HEK293 (cell line): ENCODE data around the gene ERG.

Source experiments
- CTCF ChIA-PET: fragments of 350-600 bp; formaldehyde crosslinking; extraction: SDS; loops from one replicate; lab custom pipeline; 2021; ENCODE audit warnings: antibody characterized with exemption; lab: Yijun Ruan, JAX
- POLR2A ChIA-PET: fragments of 300-600 bp; formaldehyde crosslinking; extraction: SDS; loops from one replicate; lab custom pipeline; 2020; ENCODE audit warnings: antibody characterized with exemption, inconsistent platforms; lab: Yijun Ruan, JAX
- H3K27ac ChIP-seq: fragments of 200-500 bp; sonication (Bioruptor generic); 2 replicates; pipeline ENCODE4 v1.5.1; 2014; ENCODE audit warnings: low read depth, low read length, control low read depth, inconsistent platforms; ENCODE audit errors: extremely low read depth
- H3K36me3 ChIP-seq, 2 experiments: fragments of 200-500 bp in 1 of 2; sonication (Bioruptor generic) in 1 of 2; 1 replicate in 1 of 2; 2 replicates in 1 of 2; pipeline ENCODE4 v1.5.1; 2014 to 2017; ENCODE audit warnings: inconsistent platforms in 2 of 2, low read length in 2 of 2; ENCODE audit not compliant: control insufficient read depth in 2 of 2, insufficient read depth in 1 of 2
- H3K4me1 ChIP-seq: fragments of 200-500 bp; sonication (Bioruptor generic); 2 replicates; pipeline ENCODE4 v1.5.1; 2014; ENCODE audit warnings: mild to moderate bottlenecking, low read length, inconsistent platforms; ENCODE audit not compliant: control insufficient read depth, insufficient read depth
- H3K4me3 ChIP-seq: 2 replicates; pipeline ENCODE4 v1.5.1; 2011; ENCODE audit warnings: low read depth, mild to moderate bottlenecking, control low read depth, low read length, moderate library complexity
- H3K9me3 ChIP-seq: fragments of 200-500 bp; sonication (Bioruptor generic); 2 replicates; pipeline ENCODE4 v1.5.1; 2014; ENCODE audit warnings: low read depth, low read length, inconsistent platforms; ENCODE audit not compliant: control insufficient read depth, insufficient read depth
- BCL11A ChIP-seq: fragments of 450-650 bp; formaldehyde crosslinking; IDR thresholded peaks from 2 replicates; pipeline ENCODE4 v1.5.1; 2016; ENCODE audit warnings: low read depth, missing biosample characterization, missing genetic modification characterization
- FEZF1 ChIP-seq: fragments of 450-650 bp; formaldehyde crosslinking; IDR thresholded peaks from 2 replicates; pipeline ENCODE4 v1.5.1; 2016; ENCODE audit warnings: missing biosample characterization, missing genetic modification characterization
- HOXA7 ChIP-seq: sonication (generic); formaldehyde crosslinking; IDR thresholded peaks from 2 replicates; pipeline ENCODE4 v1.8.1; 2022; ENCODE audit warnings: missing genetic modification reagents, borderline replicate concordance
- HOXC10 ChIP-seq: sonication (generic); formaldehyde crosslinking; IDR thresholded peaks from 2 replicates; pipeline ENCODE4 v1.8.1; 2023; ENCODE audit warnings: mild to moderate bottlenecking, missing genetic modification reagents
- HOXD13 ChIP-seq: sonication (generic); formaldehyde crosslinking; IDR thresholded peaks from 2 replicates; pipeline ENCODE4 v1.8.0; 2022; ENCODE audit warnings: missing genetic modification reagents, borderline replicate concordance
- OSR2 ChIP-seq: fragments of 450-650 bp; formaldehyde crosslinking; IDR thresholded peaks from 2 replicates; pipeline ENCODE4 v1.5.1; 2016; ENCODE audit warnings: missing biosample characterization, missing genetic modification characterization
- OVOL3 ChIP-seq: fragments of 450-650 bp; formaldehyde crosslinking; IDR thresholded peaks from 2 replicates; pipeline ENCODE4 v1.5.1; 2016; ENCODE audit warnings: missing biosample characterization, missing genetic modification characterization
- RBAK ChIP-seq: fragments of 450-650 bp; formaldehyde crosslinking; IDR thresholded peaks from 2 replicates; pipeline ENCODE4 v1.5.1; 2016; ENCODE audit warnings: missing biosample characterization, missing genetic modification characterization
- SP3 ChIP-seq: fragments of 450-650 bp; formaldehyde crosslinking; IDR thresholded peaks from 2 replicates; pipeline ENCODE4 v1.5.1; 2016; ENCODE audit warnings: missing biosample characterization, missing genetic modification characterization
- TCF7L2 ChIP-seq: IDR thresholded peaks from 2 replicates; pipeline ENCODE4 v1.6.1; 2011; ENCODE audit warnings: low read depth, mild to moderate bottlenecking, inconsistent platforms, low read length, moderate library complexity, borderline replicate concordance
- YY2 ChIP-seq: fragments of 450-650 bp; formaldehyde crosslinking; IDR thresholded peaks from 2 replicates; pipeline ENCODE4 v1.5.1; 2016; ENCODE audit warnings: missing biosample characterization, missing genetic modification characterization
- ZBTB21 ChIP-seq: fragments of 450-650 bp; formaldehyde crosslinking; IDR thresholded peaks from 2 replicates; pipeline ENCODE4 v1.5.1; 2017; ENCODE audit warnings: missing biosample characterization, missing genetic modification characterization
- ZNF112 ChIP-seq: fragments of 450-650 bp; formaldehyde crosslinking; IDR thresholded peaks from 2 replicates; pipeline ENCODE4 v1.5.0; 2017; ENCODE audit warnings: missing biosample characterization, missing genetic modification characterization
- ZNF366 ChIP-seq: fragments of 450-650 bp; formaldehyde crosslinking; conservative IDR thresholded peaks from 2 replicates; pipeline ENCODE4 v1.5.1; 2016; ENCODE audit warnings: missing biosample characterization, missing genetic modification characterization
- ZNF623 ChIP-seq: fragments of 450-650 bp; formaldehyde crosslinking; IDR thresholded peaks from 2 replicates; pipeline ENCODE4 v1.5.1; 2016; ENCODE audit warnings: missing biosample characterization, missing genetic modification characterization
- ZNF670 ChIP-seq: fragments of 450-650 bp; formaldehyde crosslinking; IDR thresholded peaks from 2 replicates; pipeline ENCODE4 v1.5.1; 2016; ENCODE audit warnings: missing biosample characterization, missing genetic modification characterization, low read depth
- ZNF777 ChIP-seq: fragments of 450-650 bp; formaldehyde crosslinking; IDR thresholded peaks from 2 replicates; pipeline ENCODE4 v1.5.1; 2017; ENCODE audit warnings: missing biosample characterization, missing genetic modification characterization, borderline replicate concordance
- ZNF792 ChIP-seq: fragments of 450-650 bp; formaldehyde crosslinking; IDR thresholded peaks from 2 replicates; pipeline ENCODE4 v1.5.1; 2016; ENCODE audit warnings: missing biosample characterization, missing genetic modification characterization
- ZNF830 ChIP-seq: fragments of 450-650 bp; IDR thresholded peaks from 2 replicates; pipeline ENCODE4 v1.5.0; 2018; ENCODE audit warnings: missing biosample characterization, missing genetic modification characterization, low read depth, mild to moderate bottlenecking, moderate library complexity
- TF ChIP-seq, protein P1 (sequence below): fragments of 450-650 bp; formaldehyde crosslinking; IDR thresholded peaks from 2 replicates; pipeline ENCODE4 v1.5.1; 2017; ENCODE audit warnings: missing biosample characterization, missing genetic modification characterization
- TF ChIP-seq, protein P2 (sequence below): fragments of 450-650 bp; formaldehyde crosslinking; optimal IDR thresholded peaks from 2 replicates; pipeline ENCODE3; 2016; ENCODE audit warnings: missing biosample characterization, mild to moderate bottlenecking, missing genetic modification characterization
- TF ChIP-seq, protein P3 (sequence below): fragments of 450-650 bp; formaldehyde crosslinking; IDR thresholded peaks from 2 replicates; pipeline ENCODE4 v1.5.1; 2017; ENCODE audit warnings: missing biosample characterization, missing genetic modification characterization
- TF ChIP-seq, protein P4 (sequence below): fragments of 450-650 bp; IDR thresholded peaks from 2 replicates; pipeline ENCODE4 v1.5.1; 2018; ENCODE audit warnings: missing biosample characterization, missing genetic modification characterization
- TF ChIP-seq, protein P5 (sequence below): fragments of 450-650 bp; formaldehyde crosslinking; IDR thresholded peaks from 2 replicates; pipeline ENCODE4 v1.5.1; 2016; ENCODE audit warnings: missing biosample characterization, missing genetic modification characterization

ERG gene

DNA sequence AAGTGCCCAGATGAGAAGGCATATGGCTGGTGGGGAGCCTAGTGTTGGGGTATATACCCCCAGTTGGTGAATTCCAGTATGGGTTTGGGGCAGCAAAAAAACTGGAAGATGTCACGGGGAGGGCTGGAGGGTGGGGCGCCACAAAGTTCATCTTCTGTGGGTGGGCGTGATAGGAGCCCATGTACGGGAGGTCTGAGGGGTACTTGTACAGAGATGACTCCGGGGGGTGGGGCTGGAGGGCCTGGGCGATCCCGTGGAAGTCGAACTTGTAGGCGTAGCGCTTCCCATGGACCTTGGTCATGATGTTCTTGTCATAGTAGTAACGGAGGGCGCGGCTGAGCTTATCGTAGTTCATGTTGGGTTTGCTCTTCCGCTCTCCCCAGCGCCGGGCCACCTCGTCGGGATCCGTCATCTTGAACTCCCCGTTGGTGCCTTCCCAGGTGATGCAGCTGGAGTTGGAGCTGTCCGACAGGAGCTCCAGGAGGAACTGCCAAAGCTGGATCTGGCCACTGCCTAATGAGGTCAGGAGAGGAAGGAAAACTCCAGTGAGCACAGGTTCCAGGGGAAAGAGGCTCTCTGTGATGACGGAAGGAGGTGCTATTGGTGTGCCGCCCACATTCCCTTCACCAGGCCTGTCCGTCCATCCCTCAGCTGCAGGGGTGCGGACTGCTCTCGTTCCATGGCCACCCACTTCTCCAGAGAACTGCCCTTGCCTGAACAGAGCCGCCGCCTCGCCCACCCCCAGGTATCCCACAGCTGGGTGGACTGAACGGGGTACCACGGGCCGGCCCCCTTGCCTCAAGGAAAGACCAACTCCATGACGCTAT lies 114.7 kb downstream of the ERG start:
- Histone ChIP-seq H3K9me3 (no peaks in the 10 kb centered on the region), H3K4me3 (no peak overlapping the region), H3K4me1 (no peaks in the 10 kb centered on the region), H3K27ac (no peak overlapping the region), H3K36me3 (no peaks in the 10 kb centered on the region)
- no peak for TF ChIP-seq ZBTB21
- no peak for TF ChIP-seq YY2 (tag by site-specific recombination)
- TF ChIP-seq ZNF792, result no peak
- no peak for TF ChIP-seq HOXA7
- TF ChIP-seq, protein P1, sequence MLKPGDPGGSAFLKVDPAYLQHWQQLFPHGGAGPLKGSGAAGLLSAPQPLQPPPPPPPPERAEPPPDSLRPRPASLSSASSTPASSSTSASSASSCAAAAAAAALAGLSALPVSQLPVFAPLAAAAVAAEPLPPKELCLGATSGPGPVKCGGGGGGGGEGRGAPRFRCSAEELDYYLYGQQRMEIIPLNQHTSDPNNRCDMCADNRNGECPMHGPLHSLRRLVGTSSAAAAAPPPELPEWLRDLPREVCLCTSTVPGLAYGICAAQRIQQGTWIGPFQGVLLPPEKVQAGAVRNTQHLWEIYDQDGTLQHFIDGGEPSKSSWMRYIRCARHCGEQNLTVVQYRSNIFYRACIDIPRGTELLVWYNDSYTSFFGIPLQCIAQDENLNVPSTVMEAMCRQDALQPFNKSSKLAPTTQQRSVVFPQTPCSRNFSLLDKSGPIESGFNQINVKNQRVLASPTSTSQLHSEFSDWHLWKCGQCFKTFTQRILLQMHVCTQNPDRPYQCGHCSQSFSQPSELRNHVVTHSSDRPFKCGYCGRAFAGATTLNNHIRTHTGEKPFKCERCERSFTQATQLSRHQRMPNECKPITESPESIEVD (tag by site-specific recombination), result no peak
- no peak for TF ChIP-seq ZNF777 (tag by site-specific recombination)
- no peak for TF ChIP-seq FEZF1
- ChIA-PET POLR2A (no interaction called here), CTCF (interaction anchor here (1.1 kb wide), 1 partner anchor 164 kb away, joined by 3 read pairs; no protein-coding TSS in a partner anchor)

DNA sequence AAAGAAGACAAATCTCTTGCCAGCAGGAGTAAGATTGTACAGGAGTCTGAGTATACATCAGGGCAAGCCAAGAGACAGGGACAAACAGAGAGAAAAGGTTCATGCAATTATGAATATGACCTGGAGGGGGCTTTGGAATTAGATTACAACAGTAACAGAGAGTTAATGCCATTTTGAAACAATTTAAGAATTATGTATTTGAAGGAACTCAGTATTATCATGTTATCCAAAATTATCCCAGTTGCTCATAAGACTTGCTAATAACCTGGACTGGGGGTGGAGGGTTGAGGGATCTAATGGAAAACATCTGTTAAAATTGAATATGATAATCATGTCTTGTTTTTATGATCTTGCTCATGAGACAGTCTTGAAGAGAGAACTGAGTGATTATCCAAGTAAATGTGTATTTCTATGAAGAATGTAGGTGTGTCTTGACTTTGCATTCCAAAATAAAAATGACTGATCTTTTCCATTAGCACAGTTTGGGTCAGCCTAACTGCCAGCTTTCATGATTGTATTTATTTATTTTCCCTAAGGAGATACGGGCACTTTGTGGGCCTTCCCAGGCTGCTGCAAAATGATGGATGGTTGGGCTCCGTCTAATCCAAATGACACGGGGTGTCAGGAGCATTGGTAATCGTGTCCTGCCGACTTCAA lies 117.7 kb downstream of the ERG start:
- TF ChIP-seq, protein P2, sequence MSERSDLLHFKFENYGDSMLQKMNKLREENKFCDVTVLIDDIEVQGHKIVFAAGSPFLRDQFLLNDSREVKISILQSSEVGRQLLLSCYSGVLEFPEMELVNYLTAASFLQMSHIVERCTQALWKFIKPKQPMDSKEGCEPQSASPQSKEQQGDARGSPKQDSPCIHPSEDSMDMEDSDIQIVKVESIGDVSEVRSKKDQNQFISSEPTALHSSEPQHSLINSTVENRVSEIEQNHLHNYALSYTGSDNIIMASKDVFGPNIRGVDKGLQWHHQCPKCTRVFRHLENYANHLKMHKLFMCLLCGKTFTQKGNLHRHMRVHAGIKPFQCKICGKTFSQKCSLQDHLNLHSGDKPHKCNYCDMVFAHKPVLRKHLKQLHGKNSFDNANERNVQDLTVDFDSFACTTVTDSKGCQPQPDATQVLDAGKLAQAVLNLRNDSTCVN (tag by site-specific recombination), result no peak
- TF ChIP-seq ZNF623 (tag by site-specific recombination), result no peak
- no peak for TF ChIP-seq SP3 (tag by site-specific recombination)
- TF ChIP-seq HOXD13 (CRISPR knock-in tag), result no peak
- TF ChIP-seq OVOL3 (tag by site-specific recombination), result no peak
- TF ChIP-seq RBAK (tag by site-specific recombination), result no peak
- TF ChIP-seq, protein P3, sequence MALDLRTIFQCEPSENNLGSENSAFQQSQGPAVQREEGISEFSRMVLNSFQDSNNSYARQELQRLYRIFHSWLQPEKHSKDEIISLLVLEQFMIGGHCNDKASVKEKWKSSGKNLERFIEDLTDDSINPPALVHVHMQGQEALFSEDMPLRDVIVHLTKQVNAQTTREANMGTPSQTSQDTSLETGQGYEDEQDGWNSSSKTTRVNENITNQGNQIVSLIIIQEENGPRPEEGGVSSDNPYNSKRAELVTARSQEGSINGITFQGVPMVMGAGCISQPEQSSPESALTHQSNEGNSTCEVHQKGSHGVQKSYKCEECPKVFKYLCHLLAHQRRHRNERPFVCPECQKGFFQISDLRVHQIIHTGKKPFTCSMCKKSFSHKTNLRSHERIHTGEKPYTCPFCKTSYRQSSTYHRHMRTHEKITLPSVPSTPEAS (tag by site-specific recombination), result no peak
- TF ChIP-seq, protein P4, sequence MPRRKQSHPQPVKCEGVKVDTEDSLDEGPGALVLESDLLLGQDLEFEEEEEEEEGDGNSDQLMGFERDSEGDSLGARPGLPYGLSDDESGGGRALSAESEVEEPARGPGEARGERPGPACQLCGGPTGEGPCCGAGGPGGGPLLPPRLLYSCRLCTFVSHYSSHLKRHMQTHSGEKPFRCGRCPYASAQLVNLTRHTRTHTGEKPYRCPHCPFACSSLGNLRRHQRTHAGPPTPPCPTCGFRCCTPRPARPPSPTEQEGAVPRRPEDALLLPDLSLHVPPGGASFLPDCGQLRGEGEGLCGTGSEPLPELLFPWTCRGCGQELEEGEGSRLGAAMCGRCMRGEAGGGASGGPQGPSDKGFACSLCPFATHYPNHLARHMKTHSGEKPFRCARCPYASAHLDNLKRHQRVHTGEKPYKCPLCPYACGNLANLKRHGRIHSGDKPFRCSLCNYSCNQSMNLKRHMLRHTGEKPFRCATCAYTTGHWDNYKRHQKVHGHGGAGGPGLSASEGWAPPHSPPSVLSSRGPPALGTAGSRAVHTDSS, result no peak
- TF ChIP-seq TCF7L2, result no peak
- TF ChIP-seq ZNF670 (tag by site-specific recombination), result no peak
- TF ChIP-seq, protein P5, sequence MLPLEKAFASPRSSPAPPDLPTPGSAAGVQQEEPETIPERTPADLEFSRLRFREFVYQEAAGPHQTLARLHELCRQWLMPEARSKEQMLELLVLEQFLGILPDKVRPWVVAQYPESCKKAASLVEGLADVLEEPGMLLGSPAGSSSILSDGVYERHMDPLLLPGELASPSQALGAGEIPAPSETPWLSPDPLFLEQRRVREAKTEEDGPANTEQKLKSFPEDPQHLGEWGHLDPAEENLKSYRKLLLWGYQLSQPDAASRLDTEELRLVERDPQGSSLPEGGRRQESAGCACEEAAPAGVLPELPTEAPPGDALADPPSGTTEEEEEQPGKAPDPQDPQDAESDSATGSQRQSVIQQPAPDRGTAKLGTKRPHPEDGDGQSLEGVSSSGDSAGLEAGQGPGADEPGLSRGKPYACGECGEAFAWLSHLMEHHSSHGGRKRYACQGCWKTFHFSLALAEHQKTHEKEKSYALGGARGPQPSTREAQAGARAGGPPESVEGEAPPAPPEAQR, result no peak
- no peak for TF ChIP-seq ZNF112 (tag by site-specific recombination)
- TF ChIP-seq ZNF366 (tag by site-specific recombination), result no peak
- no peak for TF ChIP-seq HOXC10 (CRISPR knock-in tag)
- TF ChIP-seq OSR2 (tag by site-specific recombination), result no peak
- TF ChIP-seq ZNF830 (tag by site-specific recombination), result no peak
- TF ChIP-seq BCL11A (tag by site-specific recombination), result no peak
- no peaks in the 10 kb centered on the region for H3K36me3 ChIP-seq
- no peak overlapping the region for H3K4me3 ChIP-seq
- no peaks in the 10 kb centered on the region for H3K4me1 ChIP-seq
- no peak overlapping the region for H3K27ac ChIP-seq
- H3K9me3 ChIP-seq, result no peaks in the 10 kb centered on the region
- POLR2A ChIA-PET, result no interaction called here
- CTCF ChIA-PET, result interaction anchor here (0.6 to 1.0 kb wide), 3 partner anchors 9 to 218 kb away, joined by 3 to 6 read pairs (median 3); no protein-coding TSS in a partner anchor
